K562 (cell line): ENCODE results near the gene ZDHHC1. TPM values are rescaled to one million over a fixed set of nuclear protein-coding genes. Genes with fewer than 3 reads are reported as not detected.

Experiments used
- ATAC-seq: fragments of 200-7000 bp; cut with Tn5 transposase; 3 replicates; pipeline ENCODE4 v1.9.1; 2020; ENCODE audit warnings: moderate library complexity
- BruUV-seq: library from RNA; stranded (reverse); fragments of 400-500 nt; replicated peaks from 2 replicates; lab custom pipeline; 2021; lab: Mats Ljungman, UMichigan
- CTCF ChIA-PET: fragments of 300-600 bp; formaldehyde crosslinking; extraction: SDS; loops from one replicate; lab custom pipeline; 2021; ENCODE audit warnings: low intra/inter-chr PET ratio; lab: Yijun Ruan, JAX
- POLR2A ChIA-PET: fragments of 300-600, 350-650 bp; sonication (Branson Sonifier 250); formaldehyde crosslinking; extraction: SDS; loops from one replicate; lab custom pipeline; 2021; ENCODE audit warnings: antibody characterized with exemption, inconsistent platforms; lab: Yijun Ruan, JAX
- DNase-seq, 4 experiments: peaks; one replicate each; pipeline versions ENCODE4 v3.0.0 to v3.0.0-alpha.2; 2011 to 2018; ENCODE audit warnings: low spot score in 3 of 4, mixed read lengths in 3 of 4; ENCODE audit errors: extremely low read depth in 1 of 4
- FAIRE-seq: peaks from 2 replicates; lab custom pipeline; 2011; peaks lifted over from hg19 to GRCh38; lab: Jason Lieb, UNC
- H2AFZ ChIP-seq: 2 replicates; pipeline ENCODE4 v1.6.0; 2011; ENCODE audit warnings: low read depth, low read length, control low read depth, inconsistent platforms
- H3K27ac ChIP-seq: fragments of 200-600 bp; 3 replicates; pipeline ENCODE4 v1.8.0; 2011; ENCODE audit warnings: low read depth, mild to moderate bottlenecking, control low read depth, inconsistent platforms, low read length, moderate library complexity, mixed read lengths; ENCODE audit errors: extremely low read depth
- H3K27me3 ChIP-seq, 2 experiments: fragments of 300-600 bp in 1 of 2; 2 replicates in 1 of 2; 3 replicates in 1 of 2; pipeline versions ENCODE4 v1.6.0 to v1.8.0; 2011; ENCODE audit warnings: inconsistent platforms in 2 of 2, low read length in 2 of 2, mild to moderate bottlenecking in 1 of 2, mixed read lengths in 1 of 2, moderate library complexity in 1 of 2; ENCODE audit not compliant: control insufficient read depth in 2 of 2, insufficient read depth in 2 of 2
- H3K36me3 ChIP-seq: fragments of 300-600 bp; 3 replicates; pipeline ENCODE4 v1.8.0; 2011; ENCODE audit warnings: mild to moderate bottlenecking, low read length, inconsistent platforms; ENCODE audit not compliant: control insufficient read depth, insufficient read depth
- H3K4me1 ChIP-seq, 2 experiments: fragments of 200-600 bp in 1 of 2; replicated peaks in 1 of 2; 2 replicates in 1 of 2; 3 replicates in 1 of 2; pipeline versions ENCODE4 v1.5.1 to v1.8.0; 2011; ENCODE audit warnings: inconsistent platforms in 2 of 2, low read length in 2 of 2, mild to moderate bottlenecking in 1 of 2, mixed read lengths in 1 of 2, moderate library complexity in 1 of 2; ENCODE audit not compliant: control insufficient read depth in 2 of 2, insufficient read depth in 2 of 2
- H3K4me2 ChIP-seq: 2 replicates; pipeline ENCODE4 v1.6.1; 2011; ENCODE audit warnings: low read length, control low read depth, inconsistent platforms, mixed read lengths; ENCODE audit not compliant: insufficient read depth
- H3K4me3 ChIP-seq: fragments of 200-600 bp; sonication (generic), shearing (Covaris generic); 2 replicates; pipeline ENCODE4 v1.5.1; 2016; ENCODE audit warnings: control low read depth, inconsistent platforms
- H3K79me2 ChIP-seq: fragments of 200-600 bp; 3 replicates; pipeline ENCODE4 v1.8.0; 2011; ENCODE audit warnings: low read length, inconsistent platforms; ENCODE audit not compliant: control insufficient read depth, insufficient read depth
- H3K9ac ChIP-seq, 2 experiments: 2 replicates each; pipeline versions ENCODE4 v1.6.0 to v1.6.1; 2011; ENCODE audit warnings: low read depth in 2 of 2, low read length in 2 of 2, control low read depth in 1 of 2, inconsistent platforms in 1 of 2, mild to moderate bottlenecking in 1 of 2, mixed read lengths in 1 of 2; ENCODE audit not compliant: insufficient read depth in 1 of 2
- H3K9me1 ChIP-seq: one replicate; pipeline ENCODE4 v1.6.0; 2011; ENCODE audit warnings: inconsistent platforms, mild to moderate bottlenecking, low read length, moderate library complexity; ENCODE audit not compliant: control insufficient read depth, insufficient read depth
- H3K9me3 ChIP-seq: replicated peaks from 2 replicates; pipeline ENCODE4 v1.5.1; 2011; ENCODE audit warnings: low read depth, low read length, inconsistent platforms; ENCODE audit not compliant: control insufficient read depth, insufficient read depth
- H4K20me1 ChIP-seq: replicated peaks from 2 replicates; pipeline ENCODE4 v1.6.1; 2011; ENCODE audit warnings: low read length, inconsistent platforms, mixed read lengths; ENCODE audit not compliant: control insufficient read depth, insufficient read depth
- BACH1 ChIP-seq: fragments of 200-800 bp; sonication (Bioruptor generic); IDR thresholded peaks from 2 replicates; pipeline ENCODE4 v1.6.1; 2016; ENCODE audit warnings: missing genetic modification characterization, missing compliant biosample characterization
- BCL6 ChIP-seq: fragments of 250-450 bp; sonication (Bioruptor Pico); IDR thresholded peaks from 2 replicates; pipeline ENCODE4 v1.4.0; 2020
- BCOR ChIP-seq: fragments of 450-650 bp; IDR thresholded peaks from 2 replicates; pipeline ENCODE4 v1.6.1; 2016
- BRCA1 ChIP-seq, 2 experiments: fragments of 450-650 bp in 1 of 2; sonication (generic) in 1 of 2; formaldehyde crosslinking in 1 of 2; IDR thresholded peaks; 2 replicates each; pipeline versions ENCODE4 v1.5.0 to v1.6.1; 2017 to 2020; ENCODE audit warnings: mild to moderate bottlenecking in 1 of 2, missing genetic modification reagents in 1 of 2
- CBX3 ChIP-seq, 2 experiments: IDR thresholded peaks; 1 replicate in 1 of 2; 2 replicates in 1 of 2; pipeline ENCODE4 v1.6.1; 2012; ENCODE audit warnings: inconsistent platforms in 2 of 2, low read length in 2 of 2, borderline replicate concordance in 1 of 2, control low read depth in 1 of 2
- DIDO1 ChIP-seq: fragments of 450-650 bp; IDR thresholded peaks from 2 replicates; pipeline ENCODE4 v1.6.1; 2016; ENCODE audit warnings: low read depth, missing biosample characterization, missing genetic modification characterization
- FOS ChIP-seq: IDR thresholded peaks from 3 replicates; pipeline ENCODE4 v1.6.1; 2011; ENCODE audit not compliant: insufficient read length; ENCODE audit errors: extremely low read depth
- ILK ChIP-seq: fragments of 450-650 bp; IDR thresholded peaks from 2 replicates; pipeline ENCODE4 v1.6.1; 2016; ENCODE audit warnings: missing genetic modification characterization, low read depth, mild to moderate bottlenecking, missing compliant biosample characterization, moderate library complexity, borderline replicate concordance
- PRMT5 ChIP-seq: sonication (generic); formaldehyde crosslinking; IDR thresholded peaks from 2 replicates; pipeline ENCODE4 v1.5.0; 2020; ENCODE audit warnings: missing genetic modification reagents
- RUNX1 ChIP-seq: sonication (generic); IDR thresholded peaks from 2 replicates; pipeline ENCODE4 v1.6.1; 2016; ENCODE audit warnings: antibody characterized with exemption, low read depth
- SAFB2 ChIP-seq: fragments of 200-400 bp; formaldehyde crosslinking; IDR thresholded peaks from 2 replicates; pipeline ENCODE4 v1.6.1; 2018; ENCODE audit warnings: borderline replicate concordance, low read length, low read depth, moderate library complexity; ENCODE audit not compliant: severe bottlenecking
- STAG1 ChIP-seq: sonication (generic); formaldehyde crosslinking; IDR thresholded peaks from 2 replicates; pipeline ENCODE4 v1.5.0; 2020; ENCODE audit warnings: missing genetic modification reagents, borderline replicate concordance
- TCF7 ChIP-seq: sonication (generic); IDR thresholded peaks from 2 replicates; pipeline ENCODE4 v1.6.1; 2016; ENCODE audit warnings: antibody characterized with exemption, borderline replicate concordance
- XRCC4 ChIP-seq: IDR thresholded peaks from one replicate; pipeline ENCODE4 v1.6.1; 2011; ENCODE audit not compliant: insufficient read depth, insufficient read length; ENCODE audit errors: extremely low read depth
- WGBS: fragments of 100-300 bp; shearing (Covaris generic); methylation state at CpG from one replicate; pipeline ENCODE4 v1.1.6; 2016; ENCODE audit warnings: low coverage, mixed read lengths; ENCODE audit not compliant: insufficient coverage; ENCODE audit errors: missing lambda C conversion rate; 5-methylcytosine and 5-hydroxymethylcytosine counted together
- in situ Hi-C: fragments of 300-500 bp; cut with MboI; formaldehyde crosslinking; loops from 4 replicates; pipeline ENCODE4 v1.15.0; 2018; ENCODE audit warnings: inconsistent platforms, mixed read lengths
- intact Hi-C: fragments of 100-400 bp; cut with micrococcal nuclease; formaldehyde crosslinking; loops from 2 replicates; pipeline ENCODE4 v1.14.2; 2022
- polyA plus RNA-seq, 8 experiments: library from polyadenylated mRNA; depleted of rRNA in 4 of 8; stranded (reverse) in 5 of 8; unstranded in 3 of 8; fragments of >200 nt; fragmentation: Nextera tagmentation in 2 of 8; fragmentation: Illumina TruSeq in 1 of 8; extraction: Ambion mirVana in 2 of 8; extraction: Trizol in 1 of 8; gene quantifications; 2 replicates each; pipeline versions ENCODE4 v1.2.1 to v1.2.3, GENCODE V29; 2011 to 2014; ENCODE audit warnings: inconsistent platforms in 1 of 8, missing spikeins in 1 of 8
- total RNA-seq, 7 experiments: library from RNA; depleted of rRNA in 6 of 7; stranded (reverse); fragments of >200 nt in 6 of 7; fragmentation: Illumina TruSeq in 2 of 7; extraction: Trizol in 2 of 7; gene quantifications; 2 replicates each; pipeline versions ENCODE4 v1.2.1 to v1.2.3, GENCODE V29; 2011 to 2021; ENCODE audit warnings: low replicate concordance in 1 of 7
- TF ChIP-seq, protein P1 (sequence below): fragments of 450-650 bp; conservative IDR thresholded peaks from 2 replicates; pipeline ENCODE4 v1.6.1; 2016; ENCODE audit warnings: missing genetic modification characterization, low read depth, mild to moderate bottlenecking, control low read depth, missing compliant biosample characterization

Gene ZDHHC1
- total and polyA plus RNA-seq, 9 of the 15 experiments (the other 6 are each of a cell fraction or from before 2014, with no cell fraction given), result 0.06 to 0.77 (median 0.25) TPM; not detected in 4

DNA sequence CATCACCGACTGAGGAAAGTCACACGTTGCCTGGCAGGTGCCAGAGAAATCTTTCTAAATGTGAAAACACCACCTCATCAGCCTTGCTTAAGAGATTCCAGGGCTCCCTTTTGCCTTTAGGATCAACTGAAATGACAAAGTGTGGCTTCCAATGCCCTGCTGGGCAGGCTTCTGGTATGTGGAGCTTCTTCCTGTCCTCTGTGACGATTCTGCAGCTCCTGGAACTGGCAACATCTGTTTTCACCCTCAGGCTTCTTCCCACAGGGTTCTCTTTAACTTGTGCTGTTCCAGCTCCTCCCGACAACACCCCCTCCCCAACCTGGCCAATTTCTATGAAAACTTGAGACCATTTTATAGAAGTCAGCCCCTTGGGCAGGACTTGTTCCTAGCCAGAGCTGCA, 4.8 kb upstream of the ZDHHC1 start:
- no peak for FAIRE-seq
- Histone ChIP-seq H3K79me2 (no peaks in the 10 kb centered on the region), H3K4me2 (no peak overlapping the region), H3K4me3 (no peak overlapping the region), H3K27me3 (peaks cover 15 to 29% of the 10 kb centered on the region in 2 experiments), H4K20me1 (no peaks in the 10 kb centered on the region; the same call in 1 of the 2 replicates), H3K4me1 (peaks cover 2 to 6% of the 10 kb centered on the region in 2 experiments; a peak in 4 of 5 replicates), H3K9me1 (no peaks in the 10 kb centered on the region), H3K9me3 (no peaks in the 10 kb centered on the region), H3K36me3 (no peaks in the 10 kb centered on the region), H2AFZ (no peak overlapping the region), H3K27ac (no peak overlapping the region), H3K9ac (no peak overlapping the region)
- TF ChIP-seq TCF7, result no peak
- no peak for TF ChIP-seq STAG1 (CRISPR knock-in tag)
- TF ChIP-seq ILK (tag), result no peak
- no peak for TF ChIP-seq BRCA1 (IDR thresholded peaks at IDR 0.05)
- TF ChIP-seq BRCA1 (CRISPR knock-in tag; IDR thresholded peaks at IDR 0.05), result no peak
- no peak for TF ChIP-seq FOS
- no peak for TF ChIP-seq RUNX1
- no peak for TF ChIP-seq BACH1 (tag)
- no peak for TF ChIP-seq XRCC4
- TF ChIP-seq DIDO1, result no peak
- TF ChIP-seq, protein P1, sequence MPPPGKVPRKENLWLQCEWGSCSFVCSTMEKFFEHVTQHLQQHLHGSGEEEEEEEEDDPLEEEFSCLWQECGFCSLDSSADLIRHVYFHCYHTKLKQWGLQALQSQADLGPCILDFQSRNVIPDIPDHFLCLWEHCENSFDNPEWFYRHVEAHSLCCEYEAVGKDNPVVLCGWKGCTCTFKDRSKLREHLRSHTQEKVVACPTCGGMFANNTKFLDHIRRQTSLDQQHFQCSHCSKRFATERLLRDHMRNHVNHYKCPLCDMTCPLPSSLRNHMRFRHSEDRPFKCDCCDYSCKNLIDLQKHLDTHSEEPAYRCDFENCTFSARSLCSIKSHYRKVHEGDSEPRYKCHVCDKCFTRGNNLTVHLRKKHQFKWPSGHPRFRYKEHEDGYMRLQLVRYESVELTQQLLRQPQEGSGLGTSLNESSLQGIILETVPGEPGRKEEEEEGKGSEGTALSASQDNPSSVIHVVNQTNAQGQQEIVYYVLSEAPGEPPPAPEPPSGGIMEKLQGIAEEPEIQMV (tag), result no peak
- TF ChIP-seq SAFB2, result no peak
- TF ChIP-seq CBX3 (IDR thresholded peaks at IDR 0.05; ENCODE audit: borderline replicate concordance in 1 of 2, low read length in 2 of 2), result no peak
- TF ChIP-seq PRMT5 (CRISPR knock-in tag), result no peak
- TF ChIP-seq BCOR, result no peak
- TF ChIP-seq BCL6 (CRISPR knock-in tag), result no peak
- ATAC-seq, result no peak
- intact Hi-C loops (loop anchor here (10.0 kb wide), 1 partner anchor 94 kb away; no protein-coding TSS in a partner anchor), in situ Hi-C loops (loop anchor here (25.0 kb wide), 1 partner anchor 459 kb away; the partner anchor contains the start of gene CES3)
- WGBS, result 1% methylated on average over 4 of the region's 4 CpGs
- POLR2A ChIA-PET, result interaction anchor here (0.6 kb wide), 2 partner anchors 45 to 240 kb away, joined by 3 to 5 read pairs; partner anchors contain the start of gene PARD6A
- BruUV-seq, result no TSS peak
- DNase-seq, result no peak
- CTCF ChIA-PET, result no interaction called here
